NCI-H2227 (cell line): Measurements from ENCODE around the gene UXS1.
"Not testable (repeated sequence)": the region's sequence is repeated elsewhere in the genome, so short reads cannot be mapped to it uniquely, and the experiment has no call there.

Experiments used
- DNase-seq: peaks from one replicate; lab custom pipeline; 2025; ENCODE audit not compliant: unreplicated experiment; lab: John Stamatoyannopoulos, UW

Gene UXS1

DNA sequence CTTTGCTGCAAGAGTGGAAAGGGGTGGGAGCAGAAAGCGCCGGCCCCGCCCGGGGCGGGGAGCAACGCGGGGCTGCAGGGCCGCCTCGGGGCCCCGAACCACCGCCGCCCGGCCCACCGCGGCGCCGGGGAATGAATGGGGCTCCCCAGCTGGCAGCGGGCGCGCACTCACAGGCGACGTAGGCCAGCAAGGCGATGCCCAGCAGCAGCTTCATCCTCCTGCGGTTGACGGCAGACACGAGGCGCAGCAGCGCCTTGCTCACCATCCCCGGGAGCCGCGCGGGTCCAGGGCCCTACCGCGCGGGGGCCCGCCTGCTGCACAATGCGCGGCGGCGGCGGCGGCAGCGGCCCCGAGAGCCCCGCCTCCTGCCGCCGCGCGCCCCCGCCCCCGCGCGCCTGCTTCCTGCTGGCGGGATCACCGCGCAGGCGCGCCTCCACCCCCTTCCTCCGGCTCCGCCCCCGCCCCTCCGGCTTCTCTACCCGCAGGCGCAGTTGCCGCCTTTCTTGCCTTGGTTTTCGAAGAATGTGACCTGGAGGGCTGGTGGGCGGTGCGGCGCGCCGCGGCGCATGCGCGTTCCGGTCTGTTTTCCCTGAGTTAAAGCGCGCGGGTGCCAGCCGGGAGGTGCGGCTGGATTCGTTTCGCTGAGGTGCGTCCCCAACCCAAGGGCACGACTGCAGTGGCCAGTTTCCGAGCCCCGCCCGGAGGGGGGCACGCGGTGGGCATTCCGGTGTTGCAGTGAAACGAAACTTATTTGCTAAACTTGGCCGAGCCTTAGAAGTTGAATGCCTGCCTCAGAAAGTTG, at the start of gene UXS1:
Gene UXS1 (minus strand): TSS at position 325 of the 802 bp plus-strand sequence. CDS start 60 bp downstream, at position 265.
- peak; percentile 98 for DNase-seq

DNA sequence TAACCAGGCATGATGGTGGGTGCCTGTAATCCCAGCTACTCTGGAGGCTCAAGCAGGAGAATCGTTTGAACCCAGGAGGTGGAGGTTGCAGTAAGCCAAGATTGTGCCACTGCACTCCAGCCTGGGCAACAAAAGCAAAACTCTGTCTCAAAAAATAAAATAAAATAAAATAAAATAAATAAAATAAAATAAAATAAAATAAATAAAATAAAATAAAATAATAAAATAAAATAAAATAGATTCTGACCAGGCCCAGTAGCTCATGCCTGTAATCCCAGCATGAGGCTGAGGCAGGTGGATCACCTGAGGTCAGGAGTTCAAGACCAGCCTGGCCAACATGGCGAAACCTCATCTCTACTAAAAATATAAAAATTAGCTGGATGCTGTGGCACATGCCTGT, 45.4 kb upstream of the UXS1 start:
- DNase-seq: not testable (repeated sequence)

DNA sequence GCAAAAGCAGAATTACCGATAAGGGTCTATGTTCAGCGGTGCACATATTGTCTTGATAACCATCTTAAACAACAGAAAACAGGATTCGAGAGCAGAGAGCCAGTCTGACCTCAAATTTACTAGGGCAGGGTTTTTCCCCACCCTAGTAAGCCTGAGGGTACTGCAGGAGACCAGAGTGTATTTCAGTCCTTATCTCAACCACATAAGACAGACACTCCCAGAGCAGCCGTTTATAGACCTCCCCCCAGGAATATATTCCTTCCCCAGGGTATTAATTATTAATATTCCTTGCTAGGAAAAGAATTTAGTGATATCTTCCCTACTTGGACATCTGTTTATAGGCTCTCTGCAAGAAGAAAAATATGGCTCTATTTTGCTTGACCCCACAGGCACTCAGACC, 41.3 kb upstream of the UXS1 start:
- DNase-seq: not testable (repeated sequence)

DNA sequence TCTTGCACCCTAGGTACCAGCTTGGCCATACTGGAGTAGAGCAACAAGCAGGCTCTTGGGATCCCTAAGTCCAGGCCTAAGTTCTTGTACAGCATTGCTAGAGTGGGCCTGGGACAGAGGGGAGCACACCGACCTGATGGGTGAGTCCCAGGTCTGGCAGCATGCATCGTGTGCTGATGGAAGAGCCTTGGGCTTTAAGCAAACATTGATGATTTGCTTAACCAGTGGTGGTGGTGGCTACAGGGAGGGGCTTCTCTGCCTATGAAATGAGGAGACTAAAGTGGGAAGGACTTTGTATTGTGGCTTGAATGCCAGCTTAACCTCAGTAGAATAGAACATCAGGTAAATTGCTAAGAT, 39.2 kb upstream of the UXS1 start:
- DNase-seq: no peak

DNA sequence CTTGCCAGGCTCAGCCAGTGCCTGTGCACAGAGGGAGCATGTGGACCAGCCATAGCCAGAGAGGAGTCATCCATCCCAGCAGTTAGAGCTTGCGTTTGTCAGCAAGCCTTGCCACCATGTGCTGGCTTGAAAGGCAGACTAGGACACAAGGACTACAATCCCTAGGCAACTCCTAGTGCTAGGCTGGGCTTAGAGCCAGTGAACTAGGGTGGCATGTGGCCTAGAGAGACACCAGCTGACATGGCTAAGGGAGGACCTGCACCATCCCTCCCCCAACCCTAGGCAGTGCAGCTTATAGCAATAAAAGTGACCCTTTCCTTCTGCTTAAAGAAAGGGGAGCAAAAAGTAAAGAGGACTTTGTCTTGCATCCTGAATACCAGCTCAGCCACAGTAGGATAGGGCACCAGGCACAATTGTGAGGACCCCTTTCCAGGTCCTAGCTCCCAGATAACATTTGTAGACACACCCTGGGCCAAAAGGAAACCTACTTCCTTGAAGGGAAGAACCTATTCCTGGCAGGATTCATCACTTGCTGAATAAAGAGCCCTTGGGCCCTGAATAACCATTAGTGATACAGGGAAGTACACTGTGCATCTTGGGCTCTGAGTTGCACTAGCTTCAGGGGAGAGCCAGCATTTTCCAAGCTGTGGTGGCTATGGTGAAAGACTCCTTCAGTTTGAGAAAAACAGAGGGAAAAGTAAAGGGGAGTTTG, 38.7 kb upstream of the UXS1 start:
- no peak for DNase-seq

DNA sequence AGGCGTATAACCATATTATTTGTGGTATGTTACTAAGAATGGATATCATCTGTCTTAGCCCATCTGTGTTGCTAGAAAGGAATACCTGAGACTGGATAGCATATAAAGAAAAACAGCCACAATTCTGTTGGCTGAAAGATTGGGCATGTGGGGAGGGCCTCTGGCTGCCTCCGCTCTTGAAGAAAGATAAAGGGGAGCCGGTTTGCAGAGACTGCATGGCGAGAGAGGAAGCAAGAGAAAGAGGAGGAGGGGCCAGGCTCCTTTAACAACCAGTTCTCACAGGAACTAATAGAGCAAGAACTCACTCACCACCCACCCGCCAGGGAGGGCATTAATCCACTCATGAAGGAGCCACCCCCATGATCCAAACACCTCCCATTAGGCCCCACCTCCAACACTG, 29.2 kb upstream of the UXS1 start:
- no peak for DNase-seq

DNA sequence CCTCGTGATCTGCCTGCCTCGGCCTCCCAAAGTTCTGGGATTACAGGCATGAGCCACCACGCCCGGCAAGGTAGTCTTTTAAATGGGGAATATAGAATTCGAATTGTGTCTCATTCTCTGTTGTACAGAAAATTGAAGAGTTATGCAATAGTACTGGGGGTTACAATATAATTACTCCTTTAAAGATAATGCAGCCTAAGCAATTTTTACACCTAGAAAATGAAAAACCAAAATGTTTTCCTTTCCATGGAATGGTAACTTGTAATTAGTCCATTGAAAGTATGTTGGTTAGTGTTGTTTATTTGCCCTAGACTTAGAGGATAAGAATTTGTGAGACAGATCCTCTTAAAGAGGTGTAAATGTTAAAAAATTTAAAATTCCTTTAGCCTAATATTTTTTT, 28.0 kb upstream of the UXS1 start:
- not testable (repeated sequence) for DNase-seq

DNA sequence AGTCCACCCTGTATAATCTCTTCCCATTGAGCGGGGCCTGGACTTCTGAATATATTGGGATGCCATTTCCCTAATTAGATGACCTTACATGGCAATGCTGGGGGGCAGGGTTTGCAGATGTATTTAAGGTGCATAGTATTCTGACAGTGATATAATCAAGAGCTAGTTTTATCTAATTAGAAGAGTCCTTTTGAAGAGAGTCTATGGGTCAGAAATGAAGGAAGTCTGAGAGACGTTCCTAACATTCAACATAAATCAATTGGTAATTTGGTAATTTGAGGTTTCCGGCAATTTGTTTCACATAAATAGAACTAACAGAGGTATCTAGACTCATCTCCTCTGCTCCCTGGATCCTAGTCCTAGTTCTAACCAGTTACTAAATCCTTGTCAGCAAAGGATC, 25.7 kb upstream of the UXS1 start:
- no peak for DNase-seq

DNA sequence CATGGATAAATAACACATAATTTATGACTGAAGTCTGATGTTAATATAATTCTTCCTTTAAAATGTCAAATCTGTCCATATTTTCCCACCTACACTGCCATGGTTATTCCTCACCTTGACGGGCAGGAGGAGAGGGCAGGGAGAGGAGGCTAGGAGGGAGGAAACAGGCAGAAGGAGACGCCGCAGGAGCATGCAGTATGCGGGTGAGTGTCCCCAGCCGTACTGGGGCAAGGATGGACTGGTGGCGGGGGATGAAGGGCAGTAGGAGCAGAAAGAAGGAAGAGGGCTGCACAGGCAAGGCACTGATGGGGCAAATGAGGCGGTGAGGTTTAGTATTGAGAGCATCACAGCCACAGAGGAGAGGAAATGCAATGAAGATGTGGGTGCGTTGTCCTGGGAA, 25.1 kb upstream of the UXS1 start:
- not testable (repeated sequence) for DNase-seq

DNA sequence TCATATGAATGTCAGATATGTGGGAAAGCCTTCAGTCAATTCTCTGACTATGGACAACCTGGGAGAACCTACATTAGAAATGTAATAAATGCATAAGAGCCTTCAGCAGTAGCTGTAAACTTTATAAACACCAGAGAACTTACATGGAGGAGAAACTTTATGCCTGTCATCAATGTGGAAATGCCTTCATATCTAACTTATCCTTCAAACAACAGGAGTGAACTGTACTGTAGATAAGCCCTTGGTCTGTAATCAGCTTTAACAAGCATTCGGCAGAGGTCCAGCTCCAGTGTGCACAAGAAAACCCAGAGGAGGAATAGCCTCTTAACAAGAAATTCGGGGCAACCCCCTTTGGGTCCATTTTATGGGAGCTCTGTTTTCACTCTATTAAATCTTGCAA, 14.8 kb upstream of the UXS1 start:
- DNase-seq: no peak

DNA sequence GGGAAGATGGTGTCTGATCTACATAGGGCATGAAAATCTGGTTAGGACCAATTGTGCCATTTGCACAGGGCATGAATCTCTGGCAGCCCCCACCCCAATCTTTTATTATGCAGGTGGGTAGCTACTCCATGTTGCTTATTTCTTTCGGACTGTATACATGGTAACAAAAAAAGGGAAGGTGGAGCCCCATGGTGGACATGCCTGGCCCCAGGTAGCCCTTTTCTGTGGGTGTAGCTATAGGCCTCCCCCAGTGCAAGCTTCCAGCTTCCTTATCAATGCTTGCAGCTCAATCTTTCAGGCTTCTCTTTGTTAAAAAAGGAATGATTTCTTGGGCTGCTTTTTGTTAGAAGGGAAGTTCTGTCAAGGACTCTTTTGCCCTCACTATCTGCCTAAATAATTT, 14.3 kb upstream of the UXS1 start:
- DNase-seq: no peak

DNA sequence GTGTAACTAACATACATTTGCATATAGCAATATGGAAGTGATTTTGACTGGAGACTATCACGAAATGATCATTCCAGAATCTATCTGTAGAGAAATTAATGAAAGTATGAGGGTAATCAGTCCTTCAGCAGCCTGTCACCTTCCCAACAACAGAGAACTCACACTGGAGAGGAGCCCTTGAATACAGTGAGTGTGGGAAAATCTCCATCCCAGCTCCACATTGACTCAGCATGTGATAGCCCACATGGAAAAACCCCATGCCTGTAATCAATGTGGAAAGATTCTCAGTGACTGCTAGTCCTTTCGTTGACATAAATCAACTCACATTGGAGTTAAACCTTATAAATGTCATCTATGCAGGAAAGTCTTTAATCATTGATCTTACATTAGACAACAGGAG, 13.1 kb upstream of the UXS1 start:
- no peak for DNase-seq

DNA sequence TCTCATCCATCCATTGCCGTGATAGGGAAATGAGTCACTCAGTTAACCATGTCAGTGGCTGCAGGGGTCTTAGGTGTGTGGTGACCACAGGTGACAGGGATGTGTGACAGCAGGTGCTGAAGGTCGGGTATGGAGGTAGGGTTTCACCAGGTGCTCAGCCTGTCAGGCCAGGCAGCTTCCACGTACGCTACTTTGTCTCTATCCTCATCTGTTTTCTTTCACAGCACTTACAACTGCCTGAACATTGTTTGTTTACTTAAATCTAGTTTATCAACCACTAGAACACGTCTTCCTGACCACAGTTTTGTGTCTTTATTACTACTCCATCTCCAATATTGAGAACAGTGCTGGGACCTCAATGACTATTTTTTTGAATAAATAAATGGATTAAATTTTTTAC, 11.4 kb upstream of the UXS1 start:
- no peak for DNase-seq

DNA sequence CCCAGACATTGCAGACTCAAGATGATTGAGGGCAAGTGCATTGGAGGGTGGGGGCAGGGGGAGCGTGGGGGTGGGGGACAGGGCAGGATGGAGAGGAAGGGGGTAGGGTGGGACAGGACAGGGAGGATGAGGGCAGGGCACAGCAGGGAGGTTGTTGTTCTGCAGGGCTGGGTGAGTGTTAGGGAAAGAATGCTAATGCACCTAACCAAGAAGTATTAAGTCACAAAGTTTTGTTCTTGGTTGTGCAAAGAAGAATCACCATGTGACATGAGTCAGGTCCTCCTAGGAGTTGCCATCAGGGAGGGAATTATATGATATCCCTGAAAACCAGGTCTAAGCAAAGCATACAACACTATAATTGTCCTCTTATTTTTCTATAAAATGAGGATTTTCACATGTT, 10.4 kb upstream of the UXS1 start:
- not testable (repeated sequence) for DNase-seq

DNA sequence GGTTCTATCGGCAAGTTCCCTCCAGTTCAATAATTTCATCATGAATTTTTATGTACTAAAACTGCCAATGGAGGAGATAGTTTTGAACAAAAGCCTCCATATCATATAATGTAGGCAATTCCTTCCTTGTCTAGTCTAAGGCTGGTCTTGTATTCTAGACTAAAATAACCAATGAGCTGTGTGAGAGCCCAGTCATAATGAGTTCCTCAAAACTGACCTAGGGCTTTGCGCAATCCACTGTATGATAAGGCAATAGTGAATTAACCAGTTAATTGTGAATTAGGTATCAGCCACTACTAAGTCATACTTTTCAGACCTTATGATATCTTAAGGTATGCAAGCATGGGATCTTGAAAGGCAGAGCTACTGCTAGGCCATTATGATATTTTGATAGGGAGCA, 7.6 kb upstream of the UXS1 start:
- no peak for DNase-seq

DNA sequence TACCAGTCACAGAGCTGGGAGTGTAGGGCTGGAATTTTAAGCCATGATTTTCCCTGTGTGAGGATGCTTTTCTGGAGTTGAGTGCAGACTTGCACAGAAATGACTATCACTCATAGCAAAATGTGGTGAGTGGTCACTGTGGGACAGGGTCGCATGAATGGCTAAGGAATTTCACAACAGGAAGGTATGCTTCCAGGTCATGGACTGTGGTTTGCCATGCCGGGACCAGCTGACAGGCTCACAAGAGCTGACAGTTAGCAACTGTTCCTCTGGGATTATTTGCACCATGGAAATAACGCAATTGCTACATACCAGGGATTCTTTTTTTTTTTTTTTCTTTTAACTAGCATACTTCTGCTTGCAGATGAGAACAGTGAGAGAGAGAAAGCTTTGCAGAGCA, 3.8 kb upstream of the UXS1 start:
- no peak for DNase-seq

DNA sequence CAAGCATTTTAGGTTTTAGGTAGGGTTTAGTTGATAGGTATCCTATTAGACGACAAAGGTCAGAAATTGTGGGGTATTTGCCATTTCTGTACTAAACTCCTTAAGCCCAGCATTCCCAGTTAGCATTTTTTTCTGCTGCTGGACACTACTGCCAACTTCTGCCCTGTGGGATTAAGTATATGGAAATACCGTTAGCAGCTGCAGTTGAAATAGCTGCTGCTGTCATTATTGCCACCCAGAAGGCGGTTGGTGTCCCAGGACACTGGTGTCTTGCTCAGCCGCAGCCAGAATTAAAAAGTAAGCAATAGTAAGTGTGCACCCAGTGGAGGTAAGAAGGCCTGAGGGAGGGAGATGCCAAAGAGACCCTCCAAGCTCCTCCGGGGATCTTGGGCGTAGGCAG, 1.9 kb upstream of the UXS1 start:
- no peak for DNase-seq

DNA sequence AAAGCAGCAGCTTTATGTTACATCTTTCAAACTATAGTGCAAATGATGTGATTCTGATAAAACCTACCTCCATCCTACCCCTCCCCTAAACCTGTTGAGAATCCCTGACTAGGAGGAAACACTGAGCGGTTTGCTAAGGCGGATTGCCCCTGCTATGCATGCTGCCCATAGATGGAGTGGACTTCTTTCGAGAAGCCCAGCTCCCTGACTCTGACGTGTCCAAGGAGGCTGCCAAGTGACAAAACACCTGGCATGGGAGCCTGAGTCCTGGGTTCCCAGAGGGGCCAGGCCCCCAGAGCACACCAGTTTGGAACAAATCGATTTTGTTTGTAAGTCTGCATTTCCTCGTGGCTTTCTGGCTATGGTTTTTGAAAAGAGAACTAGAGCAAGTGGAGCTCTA, 1.4 kb upstream of the UXS1 start:
- DNase-seq: no peak

DNA sequence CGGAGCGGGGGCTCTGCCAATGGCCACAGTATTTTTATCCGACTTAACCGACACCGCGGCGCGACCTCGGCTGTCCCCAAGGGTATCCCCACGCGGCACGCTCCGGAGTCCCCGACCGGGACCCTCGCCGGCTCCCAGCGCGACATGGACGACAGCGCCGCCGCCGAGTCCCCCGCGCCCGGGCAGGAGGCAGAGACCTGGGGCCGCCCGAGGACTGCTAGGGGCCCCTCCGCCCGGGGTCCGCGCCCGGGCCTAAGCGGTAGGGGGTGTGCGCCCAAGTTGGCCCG, 468 bp downstream of the UXS1 start:
- DNase-seq: no peak

DNA sequence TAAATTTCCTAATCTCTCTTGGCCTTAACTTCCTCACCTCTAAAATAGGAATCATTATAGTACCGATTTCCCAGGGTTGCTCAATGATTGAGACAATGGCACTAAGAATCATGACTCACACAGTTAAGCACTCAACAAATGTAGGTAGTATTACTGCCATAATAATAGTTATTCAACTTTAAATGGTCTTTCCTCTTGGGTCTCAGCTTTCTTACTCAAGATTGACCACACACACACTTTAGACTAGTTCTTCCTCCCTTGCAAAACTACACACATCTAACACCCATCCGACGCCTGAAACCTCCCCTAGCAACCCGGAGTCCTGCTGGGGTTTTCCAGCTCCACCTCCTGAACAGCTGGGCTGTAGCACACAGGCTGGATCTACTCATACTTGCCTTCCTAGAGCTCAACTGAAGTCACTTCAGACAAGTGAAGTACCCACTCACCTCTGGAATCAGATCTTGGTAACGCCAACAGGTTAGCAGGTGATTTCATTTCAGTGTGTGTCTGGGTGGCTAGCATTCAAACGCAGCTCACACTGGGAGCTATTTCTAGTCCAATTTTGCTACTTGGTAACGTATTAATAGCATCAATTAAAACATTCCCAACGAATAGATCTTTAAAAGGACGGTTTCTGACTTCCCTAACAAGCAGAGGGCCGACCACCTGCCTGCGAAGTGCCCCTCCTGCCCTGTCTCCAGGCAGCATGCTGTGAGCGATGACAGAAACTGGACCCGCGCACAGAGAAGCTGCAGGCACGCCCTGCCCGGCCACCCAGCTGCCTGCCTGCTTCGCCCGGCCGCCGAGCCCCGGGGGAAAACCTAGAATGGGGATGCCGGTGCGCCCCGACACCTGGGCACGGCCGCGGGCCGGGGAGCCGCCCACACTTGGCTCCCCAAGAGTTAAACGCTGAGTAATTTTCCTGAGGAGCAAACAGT, 1.1 kb downstream of the UXS1 start:
- DNase-seq: peak; percentile 39

DNA sequence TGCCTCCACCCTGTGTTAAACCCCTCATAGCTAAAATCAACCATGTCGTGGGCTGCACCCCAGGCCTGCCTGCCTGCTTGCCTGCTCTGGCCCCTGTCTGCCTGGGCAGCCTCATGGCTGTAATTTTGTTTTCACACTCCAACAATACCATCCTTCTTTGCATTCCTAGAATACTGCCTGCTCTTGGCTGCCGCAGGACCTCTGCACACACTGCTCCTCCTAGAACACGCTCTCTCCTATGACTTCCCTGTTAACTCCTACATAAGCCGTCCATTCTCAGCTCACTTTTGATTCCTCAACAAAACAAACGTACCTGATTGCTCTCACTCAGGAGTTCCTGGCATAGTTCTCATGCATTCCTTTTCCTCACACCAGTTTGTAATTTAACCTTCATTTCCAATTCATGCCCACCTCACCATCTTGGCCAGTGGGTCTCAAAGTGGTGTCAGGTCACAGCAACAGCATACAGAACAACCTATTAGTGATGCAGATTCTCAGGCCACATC, 2.5 kb downstream of the UXS1 start:
- no peak for DNase-seq
